HepG2 (cell line): Measurements from ENCODE around the gene DENND2A. TPM values are rescaled to one million over a fixed set of nuclear protein-coding genes. Genes with fewer than 3 reads are reported as not detected.

Experiments
- ATF5 ChIP-seq: sonication (generic); formaldehyde crosslinking; IDR thresholded peaks from 2 replicates; pipeline ENCODE4 v1.4.0; 2020; ENCODE audit warnings: mild to moderate bottlenecking, low read depth, missing genetic modification reagents
- BORCS8-MEF2B ChIP-seq: sonication (generic); formaldehyde crosslinking; IDR thresholded peaks from 2 replicates; pipeline ENCODE4 v1.8.0; 2022; ENCODE audit warnings: mild to moderate bottlenecking, missing genetic modification reagents
- CBFB ChIP-seq: sonication (generic); formaldehyde crosslinking; IDR thresholded peaks from 2 replicates; pipeline ENCODE4 v1.4.0; 2020; ENCODE audit warnings: missing genetic modification reagents
- DMTF1 ChIP-seq: sonication (generic); formaldehyde crosslinking; IDR thresholded peaks from 2 replicates; pipeline ENCODE4 v1.4.0; 2020; ENCODE audit warnings: mild to moderate bottlenecking, missing genetic modification reagents
- IRF9 ChIP-seq: sonication (generic); formaldehyde crosslinking; IDR thresholded peaks from 2 replicates; pipeline ENCODE4 v1.8.0; 2022; ENCODE audit warnings: missing genetic modification reagents, mild to moderate bottlenecking, borderline replicate concordance
- NFRKB ChIP-seq: fragments of 450-650 bp; IDR thresholded peaks from 2 replicates; pipeline ENCODE4 v1.6.1; 2017
- PRDM10 ChIP-seq: sonication (generic); formaldehyde crosslinking; IDR thresholded peaks from 2 replicates; pipeline ENCODE4 v1.4.0; 2020; ENCODE audit warnings: low read depth, missing genetic modification reagents
- RBM39 ChIP-seq: fragments of 200-400 bp; formaldehyde crosslinking; IDR thresholded peaks from one replicate; pipeline ENCODE4 v1.6.1; 2018; ENCODE audit warnings: antibody characterized with exemption, mild to moderate bottlenecking, low read depth, low read length; ENCODE audit not compliant: poor library complexity, severe bottlenecking
- SMAD3 ChIP-seq: sonication (generic); formaldehyde crosslinking; IDR thresholded peaks from 2 replicates; pipeline ENCODE4 v1.4.0; 2020; ENCODE audit warnings: missing genetic modification reagents
- ZIK1 ChIP-seq: sonication (generic); formaldehyde crosslinking; IDR thresholded peaks from 2 replicates; pipeline ENCODE4 v1.5.0; 2020; ENCODE audit warnings: mild to moderate bottlenecking, low read depth, missing genetic modification reagents, borderline replicate concordance
- ZNF263 ChIP-seq: sonication (generic); formaldehyde crosslinking; IDR thresholded peaks from 2 replicates; pipeline ENCODE4 v1.4.0; 2020; ENCODE audit warnings: missing genetic modification reagents
- ZNF383 ChIP-seq: sonication (generic); formaldehyde crosslinking; IDR thresholded peaks from 2 replicates; pipeline ENCODE4 v1.4.0; 2020; ENCODE audit warnings: missing genetic modification reagents, mild to moderate bottlenecking, borderline replicate concordance
- ZNF570 ChIP-seq: sonication (generic); formaldehyde crosslinking; IDR thresholded peaks from 2 replicates; pipeline ENCODE4 v1.4.0; 2020; ENCODE audit warnings: mild to moderate bottlenecking, missing genetic modification reagents, borderline replicate concordance
- ZNF724P ChIP-seq: sonication (generic); formaldehyde crosslinking; IDR thresholded peaks from 2 replicates; pipeline ENCODE4 v1.8.0; 2022; ENCODE audit warnings: missing genetic modification reagents, borderline replicate concordance
- ZNF746 ChIP-seq: sonication (generic); formaldehyde crosslinking; IDR thresholded peaks from 2 replicates; pipeline ENCODE4 v1.8.0; 2022; ENCODE audit warnings: mild to moderate bottlenecking, missing genetic modification reagents
- ZSCAN30 ChIP-seq: sonication (generic); formaldehyde crosslinking; IDR thresholded peaks from 2 replicates; pipeline ENCODE4 v1.5.0; 2020; ENCODE audit warnings: mild to moderate bottlenecking, missing genetic modification reagents
- ZSCAN31 ChIP-seq: sonication (generic); formaldehyde crosslinking; IDR thresholded peaks from 2 replicates; pipeline ENCODE4 v1.5.0; 2020; ENCODE audit warnings: low read depth, mild to moderate bottlenecking, missing genetic modification reagents
- polyA plus RNA-seq, 8 experiments: library from polyadenylated mRNA; depleted of rRNA in 3 of 8; stranded (reverse) in 7 of 8; unstranded in 1 of 8; fragments of >200 nt; fragmentation: Illumina TruSeq in 4 of 8; extraction: Trizol in 4 of 8; gene quantifications; 2 replicates each; pipeline versions ENCODE4 v1.2.1 to v1.2.3, GENCODE V29; 2011 to 2016; ENCODE audit warnings: low read depth in 4 of 8, missing spikeins in 1 of 8, mixed read lengths in 1 of 8; ENCODE audit not compliant: insufficient read depth in 1 of 8
- total RNA-seq, 5 experiments: library from RNA; depleted of rRNA; stranded (reverse); fragments of >200 nt; fragmentation: Illumina TruSeq; extraction: Trizol; gene quantifications; 2 replicates each; pipeline ENCODE4 v1.2.3, GENCODE V29; 2016; ENCODE audit warnings: low read depth in 1 of 5
- TF ChIP-seq, protein P1 (sequence below): sonication (generic); formaldehyde crosslinking; IDR thresholded peaks from 2 replicates; pipeline ENCODE4 v1.4.0; 2020; ENCODE audit warnings: missing genetic modification reagents, borderline replicate concordance

The DENND2A gene
- total and polyA plus RNA-seq, 2 of the 13 experiments (the other 11 are each of a cell fraction or from before 2014, with no cell fraction given) = not detected

GRCh38 chr7:140517546-140518369, 122.9 kb downstream of the DENND2A start (continued):
- TF ChIP-seq, protein P1, sequence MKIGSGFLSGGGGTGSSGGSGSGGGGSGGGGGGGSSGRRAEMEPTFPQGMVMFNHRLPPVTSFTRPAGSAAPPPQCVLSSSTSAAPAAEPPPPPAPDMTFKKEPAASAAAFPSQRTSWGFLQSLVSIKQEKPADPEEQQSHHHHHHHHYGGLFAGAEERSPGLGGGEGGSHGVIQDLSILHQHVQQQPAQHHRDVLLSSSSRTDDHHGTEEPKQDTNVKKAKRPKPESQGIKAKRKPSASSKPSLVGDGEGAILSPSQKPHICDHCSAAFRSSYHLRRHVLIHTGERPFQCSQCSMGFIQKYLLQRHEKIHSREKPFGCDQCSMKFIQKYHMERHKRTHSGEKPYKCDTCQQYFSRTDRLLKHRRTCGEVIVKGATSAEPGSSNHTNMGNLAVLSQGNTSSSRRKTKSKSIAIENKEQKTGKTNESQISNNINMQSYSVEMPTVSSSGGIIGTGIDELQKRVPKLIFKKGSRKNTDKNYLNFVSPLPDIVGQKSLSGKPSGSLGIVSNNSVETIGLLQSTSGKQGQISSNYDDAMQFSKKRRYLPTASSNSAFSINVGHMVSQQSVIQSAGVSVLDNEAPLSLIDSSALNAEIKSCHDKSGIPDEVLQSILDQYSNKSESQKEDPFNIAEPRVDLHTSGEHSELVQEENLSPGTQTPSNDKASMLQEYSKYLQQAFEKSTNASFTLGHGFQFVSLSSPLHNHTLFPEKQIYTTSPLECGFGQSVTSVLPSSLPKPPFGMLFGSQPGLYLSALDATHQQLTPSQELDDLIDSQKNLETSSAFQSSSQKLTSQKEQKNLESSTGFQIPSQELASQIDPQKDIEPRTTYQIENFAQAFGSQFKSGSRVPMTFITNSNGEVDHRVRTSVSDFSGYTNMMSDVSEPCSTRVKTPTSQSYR = no peak
- no peak for TF ChIP-seq PRDM10 (CRISPR knock-in tag)
- no peak for TF ChIP-seq ZNF746
- no peak for TF ChIP-seq RBM39
- TF ChIP-seq NFRKB = no peak
- no peak for TF ChIP-seq ZSCAN31 (CRISPR knock-in tag)
- TF ChIP-seq ZNF570 (CRISPR knock-in tag) = no peak
- no peak for TF ChIP-seq ATF5 (CRISPR knock-in tag)
- TF ChIP-seq IRF9 (CRISPR knock-in tag) = no peak
- no peak for TF ChIP-seq BORCS8-MEF2B (CRISPR knock-in tag)
- TF ChIP-seq ZNF383 (CRISPR knock-in tag) = no peak
- TF ChIP-seq ZNF263 (CRISPR knock-in tag) = peak; percentile 99
- no peak for TF ChIP-seq CBFB (CRISPR knock-in tag)
- 0 out of 2 replicates have a peak, but pooled peaks have one; percentile 27 for TF ChIP-seq SMAD3 (CRISPR knock-in tag)
- TF ChIP-seq DMTF1 (CRISPR knock-in tag) = no peak
- TF ChIP-seq ZNF724P (CRISPR knock-in tag) = no peak
- no peak for TF ChIP-seq ZSCAN30 (CRISPR knock-in tag)
- no peak; the same call in 1 of the 2 replicates for TF ChIP-seq ZIK1
